ENCODE data around the gene POLD3. TPM values are rescaled to one million over a fixed set of nuclear protein-coding genes. Genes with fewer than 3 reads are reported as not detected.
A peak's percentile ranks its signal among the peaks of the same experiment; 100 is the strongest.

The POLD3 gene
- total RNA-seq, 1 donor from 2014 or later = 16.3 TPM

DNA sequence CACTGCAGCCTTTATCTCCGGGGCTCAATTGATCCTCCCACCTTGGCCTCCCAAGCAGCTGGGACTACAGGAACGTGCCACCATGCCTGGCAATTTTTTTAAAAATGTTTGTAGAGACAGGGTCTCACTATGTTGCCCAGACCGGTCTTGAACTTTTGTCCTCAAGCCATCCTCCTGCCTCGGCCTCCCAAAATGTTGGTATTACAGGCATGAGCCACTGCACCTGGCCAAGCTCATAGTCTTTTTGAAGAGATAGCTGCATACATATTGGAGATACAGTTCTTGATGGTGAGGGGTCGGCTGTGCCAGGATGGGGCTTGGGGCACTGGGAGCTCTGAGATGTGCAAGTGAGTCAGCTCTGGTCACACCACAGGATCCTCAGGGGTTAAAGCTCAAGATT lies 85.7 kb downstream of the POLD3 start:
- POLR2A ChIA-PET = no interaction called here
- H3K36me3 Mint-ChIP-seq (ENCODE audit: low read depth) = no peaks in the 10 kb centered on the region
- CTCF ChIA-PET = no interaction called here
- TF ChIP-seq, protein P1, sequence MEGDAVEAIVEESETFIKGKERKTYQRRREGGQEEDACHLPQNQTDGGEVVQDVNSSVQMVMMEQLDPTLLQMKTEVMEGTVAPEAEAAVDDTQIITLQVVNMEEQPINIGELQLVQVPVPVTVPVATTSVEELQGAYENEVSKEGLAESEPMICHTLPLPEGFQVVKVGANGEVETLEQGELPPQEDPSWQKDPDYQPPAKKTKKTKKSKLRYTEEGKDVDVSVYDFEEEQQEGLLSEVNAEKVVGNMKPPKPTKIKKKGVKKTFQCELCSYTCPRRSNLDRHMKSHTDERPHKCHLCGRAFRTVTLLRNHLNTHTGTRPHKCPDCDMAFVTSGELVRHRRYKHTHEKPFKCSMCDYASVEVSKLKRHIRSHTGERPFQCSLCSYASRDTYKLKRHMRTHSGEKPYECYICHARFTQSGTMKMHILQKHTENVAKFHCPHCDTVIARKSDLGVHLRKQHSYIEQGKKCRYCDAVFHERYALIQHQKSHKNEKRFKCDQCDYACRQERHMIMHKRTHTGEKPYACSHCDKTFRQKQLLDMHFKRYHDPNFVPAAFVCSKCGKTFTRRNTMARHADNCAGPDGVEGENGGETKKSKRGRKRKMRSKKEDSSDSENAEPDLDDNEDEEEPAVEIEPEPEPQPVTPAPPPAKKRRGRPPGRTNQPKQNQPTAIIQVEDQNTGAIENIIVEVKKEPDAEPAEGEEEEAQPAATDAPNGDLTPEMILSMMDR (IDR thresholded peaks at IDR 0.05) = no peak
- ATAC-seq (ENCODE audit: low read depth) = no peak
- no peaks in the 10 kb centered on the region for H3K4me1 Mint-ChIP-seq
- no peak overlapping the region for H3K27ac Mint-ChIP-seq
- no peak overlapping the region for H3K4me3 Mint-ChIP-seq
- no peak for DNase-seq
- H3K27me3 Mint-ChIP-seq = peaks cover 13% of the 10 kb centered on the region
- intact Hi-C loops (cut with micrococcal nuclease) = no loop called here
- H3K9me3 Mint-ChIP-seq = no peaks in the 10 kb centered on the region

DNA sequence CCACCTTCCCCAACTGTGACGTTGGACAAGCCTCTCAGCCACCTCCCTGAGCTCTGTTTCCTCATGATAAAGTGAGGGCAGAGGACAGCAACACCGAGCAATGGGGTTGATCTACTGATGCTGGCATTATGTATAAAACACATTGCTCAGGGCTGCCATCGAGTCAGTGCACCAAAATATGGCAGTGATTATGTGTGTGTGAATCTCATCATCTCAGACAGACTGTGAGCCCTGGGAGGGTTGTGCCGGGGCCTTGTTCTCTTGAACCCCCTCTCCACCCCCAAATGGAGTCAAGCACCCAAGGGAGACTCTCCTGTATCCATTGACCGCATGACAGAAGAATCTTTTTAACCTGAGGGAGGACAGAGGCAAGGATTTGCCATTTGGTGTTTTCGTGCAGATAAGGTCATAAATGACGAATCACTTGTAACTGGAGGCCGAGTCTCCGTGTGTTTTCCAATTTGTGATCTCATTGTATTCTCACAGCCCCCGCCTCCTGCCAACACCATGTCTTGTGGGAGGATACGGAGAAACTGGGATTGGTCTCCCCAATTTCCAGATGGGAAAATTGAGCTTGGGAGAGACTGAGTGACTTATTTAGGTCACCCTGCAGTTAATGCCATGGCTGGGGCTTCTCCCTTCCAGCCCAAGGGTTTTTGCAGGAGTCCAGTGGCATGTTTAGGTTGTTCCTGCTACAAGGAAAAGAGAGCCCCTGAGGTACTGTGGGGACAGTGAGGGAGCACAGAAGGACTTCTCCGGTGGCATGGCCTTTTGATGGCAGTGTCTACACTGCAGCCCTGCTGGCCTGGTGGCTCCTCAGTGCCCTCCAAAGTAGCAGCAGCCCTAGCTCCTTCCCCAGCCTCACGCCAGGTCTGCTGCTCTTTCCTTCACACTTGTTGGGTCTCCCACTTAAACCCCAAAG lies 86.5 kb downstream of the POLD3 start:
- ChIA-PET POLR2A (no interaction called here), CTCF (no interaction called here)
- Mint-ChIP-seq H3K27ac (no peak overlapping the region), H3K4me3 (no peak overlapping the region), H3K27me3 (peaks cover 16% of the 10 kb centered on the region), H3K9me3 (no peaks in the 10 kb centered on the region), H3K4me1 (no peaks in the 10 kb centered on the region), H3K36me3 (ENCODE audit: low read depth) (no peaks in the 10 kb centered on the region)
- DNase-seq (peak; percentile 3), ATAC-seq (ENCODE audit: low read depth) (no peak)
- intact Hi-C loops (cut with micrococcal nuclease) = no loop called here
- TF ChIP-seq, protein P1 (IDR thresholded peaks at IDR 0.05) = no peak

DNA sequence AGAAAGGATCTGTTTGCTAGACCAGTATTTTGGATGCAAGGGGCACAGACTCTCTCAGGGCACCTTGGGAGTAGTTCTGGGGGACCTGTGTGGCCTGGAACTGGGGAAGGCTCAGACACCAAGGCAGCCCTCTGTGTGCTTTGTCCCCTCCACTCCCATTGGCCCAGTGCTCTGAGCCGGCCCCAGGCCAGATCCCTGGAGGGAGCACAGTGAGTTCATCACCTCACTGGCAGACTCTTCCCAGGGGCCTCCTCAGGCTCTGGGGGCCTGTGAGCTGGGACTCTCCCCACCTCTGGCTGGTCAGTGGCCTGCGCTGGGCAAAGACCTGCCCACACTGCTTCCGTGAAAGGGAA lies 87.1 kb downstream of the POLD3 start:
- no peak overlapping the region for H3K4me3 Mint-ChIP-seq
- no peaks in the 10 kb centered on the region for H3K4me1 Mint-ChIP-seq
- no peaks in the 10 kb centered on the region for H3K36me3 Mint-ChIP-seq (ENCODE audit: low read depth)
- H3K27ac Mint-ChIP-seq = no peak overlapping the region
- ChIA-PET POLR2A (no interaction called here), CTCF (no interaction called here)
- H3K27me3 Mint-ChIP-seq = peaks cover 20% of the 10 kb centered on the region
- ATAC-seq (ENCODE audit: low read depth) (no peak), DNase-seq (peak; percentile 4)
- intact Hi-C loops (cut with micrococcal nuclease) = no loop called here
- no peaks in the 10 kb centered on the region for H3K9me3 Mint-ChIP-seq
- TF ChIP-seq, protein P1 (IDR thresholded peaks at IDR 0.05) = no peak

DNA sequence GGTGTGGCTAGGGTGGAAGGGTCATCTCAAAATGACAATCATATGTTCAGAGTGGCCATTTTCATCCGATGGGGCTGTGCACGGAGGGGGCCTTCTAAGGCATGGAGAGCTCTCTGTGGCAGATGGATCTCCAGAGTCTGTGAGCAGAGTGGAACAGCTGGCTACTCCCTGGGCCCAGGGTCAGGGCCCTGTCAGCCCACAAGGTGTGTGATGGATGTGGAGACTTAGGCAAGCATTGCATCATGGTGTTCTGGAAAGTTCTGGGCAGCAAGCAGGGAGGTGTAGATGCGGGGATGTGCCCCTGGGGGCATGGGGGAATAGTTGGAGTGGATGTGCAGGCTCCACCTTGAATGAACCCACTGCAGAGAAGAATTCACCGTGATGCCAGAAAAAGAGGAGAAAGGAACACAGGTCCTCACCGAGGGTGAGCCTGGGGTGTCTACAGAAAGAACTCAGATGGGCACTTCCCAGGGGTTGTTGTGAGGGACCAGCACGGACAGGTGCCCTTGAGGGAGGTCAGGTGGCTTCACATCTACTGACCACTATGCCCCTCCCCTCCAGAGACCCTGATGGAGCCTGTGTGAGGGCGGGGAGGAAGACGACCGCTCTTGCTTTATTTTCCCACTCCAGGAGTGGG lies 87.8 kb downstream of the POLD3 start:
- TF ChIP-seq, protein P1 (IDR thresholded peaks at IDR 0.05) = no peak
- H3K27ac Mint-ChIP-seq = no peak overlapping the region
- POLR2A ChIA-PET = no interaction called here
- ATAC-seq (ENCODE audit: low read depth) = no peak
- CTCF ChIA-PET = no interaction called here
- no peaks in the 10 kb centered on the region for H3K36me3 Mint-ChIP-seq (ENCODE audit: low read depth)
- no peaks in the 10 kb centered on the region for H3K9me3 Mint-ChIP-seq
- H3K4me1 Mint-ChIP-seq = no peaks in the 10 kb centered on the region
- H3K4me3 Mint-ChIP-seq = no peak overlapping the region
- H3K27me3 Mint-ChIP-seq = peaks cover 24% of the 10 kb centered on the region
- no peak for DNase-seq
- intact Hi-C loops (cut with micrococcal nuclease) = no loop called here

DNA sequence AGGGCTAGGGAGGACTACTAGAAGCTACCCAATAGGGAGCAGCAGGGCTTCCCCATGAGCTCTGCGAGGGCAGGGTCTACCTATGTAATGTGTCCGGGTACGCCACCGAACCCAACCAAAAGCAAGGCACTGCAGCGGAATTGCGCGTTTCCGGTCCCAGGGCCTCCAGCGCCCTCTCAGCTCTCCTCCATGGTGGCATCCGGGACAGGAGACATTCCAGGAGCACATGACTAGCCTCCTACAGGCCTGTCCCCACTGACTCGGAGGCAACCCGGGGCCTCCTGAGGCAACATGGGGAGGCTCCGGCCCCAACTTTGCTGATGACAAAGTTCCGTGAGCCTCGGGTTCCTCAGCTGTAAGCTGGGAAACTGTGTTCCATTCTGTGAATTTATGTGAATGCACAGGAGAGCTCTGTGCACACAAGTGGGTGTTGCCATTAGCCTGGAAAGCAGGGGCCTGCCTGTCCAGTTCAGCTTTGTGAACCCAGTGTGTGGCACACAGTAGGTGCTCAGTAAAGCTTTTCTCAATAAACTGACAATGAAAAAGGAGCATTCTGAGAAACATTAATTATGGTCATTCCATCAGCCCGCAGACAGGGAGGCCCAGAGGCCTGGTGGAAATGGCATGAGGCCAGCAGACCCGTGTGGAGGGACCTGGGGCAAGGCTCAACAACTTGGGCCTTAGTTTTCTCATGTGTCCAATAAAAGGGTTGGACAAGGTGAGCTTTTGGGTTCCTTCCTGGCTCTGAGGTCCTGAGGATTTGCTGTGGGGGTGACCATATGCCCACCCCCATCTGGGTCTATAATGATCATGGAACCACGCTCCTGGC lies 88.5 kb downstream of the POLD3 start:
- intact Hi-C loops (cut with micrococcal nuclease) = no loop called here
- Mint-ChIP-seq H3K36me3 (ENCODE audit: low read depth) (no peaks in the 10 kb centered on the region), H3K9me3 (no peaks in the 10 kb centered on the region), H3K4me1 (no peaks in the 10 kb centered on the region), H3K27me3 (peaks cover 25% of the 10 kb centered on the region), H3K4me3 (no peak overlapping the region), H3K27ac (no peak overlapping the region)
- ChIA-PET POLR2A (no interaction called here), CTCF (no interaction called here)
- no peak for ATAC-seq (ENCODE audit: low read depth)
- peak; percentile 7 for DNase-seq
- TF ChIP-seq, protein P1 (IDR thresholded peaks at IDR 0.05) = no peak
